Neural progenitor cell (in vitro differentiated cells): ENCODE results near the gene MAPK4. TPM values are rescaled to one million over a fixed set of nuclear protein-coding genes. Genes with fewer than 3 reads are reported as not detected.
"Not testable (repeated sequence)": the region's sequence is repeated elsewhere in the genome, so short reads cannot be mapped to it uniquely, and the experiment has no call there.

ENCODE experiments used
- DNase-seq: peaks from one replicate; pipeline ENCODE4 v3.0.0-alpha.2; 2016; ENCODE audit warnings: low spot score
- H2AFZ ChIP-seq: fragments of 200-600 bp; sonication (generic); replicated peaks from 2 replicates; pipeline ENCODE4 v1.6.1; 2016; ENCODE audit warnings: antibody characterized with exemption
- H3F3A ChIP-seq: fragments of 200-600 bp; sonication (generic); 2 replicates; pipeline ENCODE4 v1.6.1; 2016; ENCODE audit warnings: antibody characterized with exemption, low read depth
- H3K27ac ChIP-seq: fragments of 200-600 bp; sonication (generic); 2 replicates; pipeline ENCODE4 v1.5.1; 2016; ENCODE audit warnings: mild to moderate bottlenecking
- H3K27me3 ChIP-seq: fragments of 200-600 bp; sonication (generic); 2 replicates; pipeline ENCODE4 v1.6.1; 2016; ENCODE audit warnings: mild to moderate bottlenecking, moderate library complexity
- H3K36me3 ChIP-seq: fragments of 200-600 bp; sonication (generic); 2 replicates; pipeline ENCODE4 v1.5.1; 2016
- H3K4me1 ChIP-seq: fragments of 200-600 bp; sonication (generic); 2 replicates; pipeline ENCODE4 v1.6.1; 2016; ENCODE audit warnings: mixed run types
- H3K4me2 ChIP-seq: fragments of 200-600 bp; sonication (generic); 2 replicates; pipeline ENCODE4 v1.6.1; 2016
- H3K4me3 ChIP-seq: fragments of 200-600 bp; sonication (generic); 2 replicates; pipeline ENCODE4 v1.5.1; 2016
- H3K79me2 ChIP-seq: fragments of 200-600 bp; sonication (generic); 2 replicates; pipeline ENCODE4 v1.6.1; 2016; ENCODE audit warnings: low read depth
- H3K9ac ChIP-seq: fragments of 200-600 bp; sonication (generic); 2 replicates; pipeline ENCODE4 v1.6.1; 2016
- H3K9me3 ChIP-seq: fragments of 200-600 bp; sonication (generic); 2 replicates; pipeline ENCODE4 v1.5.1; 2016; ENCODE audit warnings: low read depth
- H4K20me1 ChIP-seq: fragments of 200-600 bp; sonication (generic); 2 replicates; pipeline ENCODE4 v1.6.1; 2016; ENCODE audit warnings: low read depth
- H3K27ac Mint-ChIP-seq: 3 replicates; pipeline ENCODE4 v1.8.0; 2021; ENCODE audit warnings: mixed read lengths
- H3K27me3 Mint-ChIP-seq: 2 replicates; pipeline ENCODE4 v1.8.0; 2022; ENCODE audit warnings: low read depth, mild to moderate bottlenecking, inconsistent platforms, moderate library complexity, mixed read lengths; ENCODE audit not compliant: insufficient read depth
- H3K36me3 Mint-ChIP-seq: 3 replicates; pipeline ENCODE4 v1.8.0; 2021; ENCODE audit warnings: mixed read lengths
- H3K4me1 Mint-ChIP-seq: 3 replicates; pipeline ENCODE4 v1.8.0; 2021; ENCODE audit warnings: mixed read lengths
- H3K4me3 Mint-ChIP-seq: 3 replicates; pipeline ENCODE4 v1.8.0; 2021; ENCODE audit warnings: mild to moderate bottlenecking, moderate library complexity, mixed read lengths
- H3K9me3 Mint-ChIP-seq: 3 replicates; pipeline ENCODE4 v1.8.0; 2020; ENCODE audit warnings: mixed read lengths
- CTCF ChIP-seq: fragments of 200-600 bp; sonication (generic); IDR thresholded peaks from 2 replicates; pipeline ENCODE4 v1.5.1; 2017; ENCODE audit warnings: antibody characterized with exemption, mild to moderate bottlenecking
- EZH2 ChIP-seq: fragments of 200-600 bp; sonication (generic); IDR thresholded peaks from 2 replicates; pipeline ENCODE4 v1.6.1; 2017; ENCODE audit warnings: antibody characterized with exemption, mild to moderate bottlenecking, moderate library complexity
- EZH2phosphoT487 ChIP-seq: fragments of 200-600 bp; sonication (generic); IDR thresholded peaks from 2 replicates; pipeline ENCODE4 v1.6.1; 2017; ENCODE audit warnings: antibody characterized with exemption
- total RNA-seq: library from RNA; depleted of rRNA; stranded (reverse); fragments of >200 nt; gene quantifications from 2 replicates; pipeline ENCODE4 v1.2.3, GENCODE V29; 2015; ENCODE audit warnings: low replicate concordance

The MAPK4 gene
- total RNA-seq, 1 donor from 2014 or later = 7.0 TPM

- peaks cover 2% of the 10 kb centered on the region for H3K9me3 Mint-ChIP-seq
- Histone ChIP-seq H2AFZ (no peak overlapping the region), H3K36me3 (no peaks in the 10 kb centered on the region), H3K9me3 (no peaks in the 10 kb centered on the region), H3K4me3 (no peak overlapping the region), H3K27me3 (no peaks in the 10 kb centered on the region), H4K20me1 (no peaks in the 10 kb centered on the region), H3K4me2 (no peak overlapping the region), H3K79me2 (no peaks in the 10 kb centered on the region), H3K27ac (no peak overlapping the region), H3K4me1 (peaks cover 4% of the 10 kb centered on the region), H3F3A (no peaks in the 10 kb centered on the region), H3K9ac (no peak overlapping the region)
- TF ChIP-seq EZH2 (no peak), EZH2phosphoT487 (no peak), CTCF (no peak)
- H3K27ac Mint-ChIP-seq = no peak overlapping the region
- no peak overlapping the region for H3K4me3 Mint-ChIP-seq
- no peaks in the 10 kb centered on the region for H3K36me3 Mint-ChIP-seq
- H3K4me1 Mint-ChIP-seq = peaks cover 3% of the 10 kb centered on the region
- no peak for DNase-seq
- peaks cover 3% of the 10 kb centered on the region for H3K27me3 Mint-ChIP-seq
Observed at GRCh38 chr18:50545936-50546335, 14.0 kb upstream of the MAPK4 start.

- no peak overlapping the region for H3K27ac Mint-ChIP-seq
- no peak overlapping the region for H3K4me3 Mint-ChIP-seq
- H3K36me3 ChIP-seq = no peaks in the 10 kb centered on the region
- peaks cover 5% of the 10 kb centered on the region for H3K27me3 Mint-ChIP-seq
- no peaks in the 10 kb centered on the region for H4K20me1 ChIP-seq
- no peaks in the 10 kb centered on the region for H3F3A ChIP-seq
- H3K27me3 ChIP-seq = peaks cover 7% of the 10 kb centered on the region
- H3K36me3 Mint-ChIP-seq = no peaks in the 10 kb centered on the region
- H3K4me3 ChIP-seq = no peak overlapping the region
- no peak overlapping the region for H2AFZ ChIP-seq
- no peak overlapping the region for H3K27ac ChIP-seq
- TF ChIP-seq EZH2phosphoT487 (no peak), CTCF (no peak), EZH2 (no peak)
- no peak for DNase-seq
- H3K9ac ChIP-seq = no peak overlapping the region
- H3K4me1 ChIP-seq = peaks cover 4% of the 10 kb centered on the region
- no peak overlapping the region for H3K4me2 ChIP-seq
- peaks cover 4% of the 10 kb centered on the region for H3K9me3 Mint-ChIP-seq
- peaks cover 3% of the 10 kb centered on the region for H3K4me1 Mint-ChIP-seq
- no peaks in the 10 kb centered on the region for H3K79me2 ChIP-seq
- no peaks in the 10 kb centered on the region for H3K9me3 ChIP-seq
Observed at GRCh38 chr18:50548160-50548559, 11.7 kb upstream of the MAPK4 start.

GRCh38 chr18:50551651-50552050, 8.2 kb upstream of the MAPK4 start:
- H3K36me3 Mint-ChIP-seq, H3K4me2 ChIP-seq, H3K27me3 Mint-ChIP-seq, H3K27ac ChIP-seq, DNase-seq, H3K36me3 ChIP-seq, H4K20me1 ChIP-seq, H3K9ac ChIP-seq, H3K4me3 ChIP-seq, H3K9me3 ChIP-seq, H3K4me1 Mint-ChIP-seq, H3K27ac Mint-ChIP-seq, H3K4me1 ChIP-seq, H3K4me3 Mint-ChIP-seq, H3K9me3 Mint-ChIP-seq, H2AFZ ChIP-seq, H3K79me2 ChIP-seq, H3F3A ChIP-seq: not testable (repeated sequence)
- peaks cover 40% of the 10 kb centered on the region for H3K27me3 ChIP-seq

- no peak overlapping the region for H3K27ac ChIP-seq
- H3K36me3 ChIP-seq = no peaks in the 10 kb centered on the region
- no peaks in the 10 kb centered on the region for H3K9me3 ChIP-seq
- H3K27ac Mint-ChIP-seq = no peak overlapping the region
- H3K9me3 Mint-ChIP-seq = no peaks in the 10 kb centered on the region
- no peak overlapping the region for H3K4me3 ChIP-seq
- peak overlapping the region; percentile 4 for H3K4me3 Mint-ChIP-seq
- peaks cover 96% of the 10 kb centered on the region for H3K27me3 ChIP-seq
- no peak overlapping the region for H2AFZ ChIP-seq
- TF ChIP-seq EZH2phosphoT487 (no peak), CTCF (no peak), EZH2 (no peak)
- H3K79me2 ChIP-seq = no peaks in the 10 kb centered on the region
- no peak overlapping the region for H3K4me2 ChIP-seq
- H3K4me1 Mint-ChIP-seq = peaks cover 17% of the 10 kb centered on the region
- peaks cover 7% of the 10 kb centered on the region for H3K27me3 Mint-ChIP-seq
- H3K36me3 Mint-ChIP-seq = peaks cover 6% of the 10 kb centered on the region
- no peak overlapping the region for H3K9ac ChIP-seq
- H4K20me1 ChIP-seq = peaks cover 9% of the 10 kb centered on the region
- no peak for DNase-seq
- peaks cover 21% of the 10 kb centered on the region for H3F3A ChIP-seq
- peaks cover 6% of the 10 kb centered on the region for H3K4me1 ChIP-seq
Observed at GRCh38 chr18:50558157-50558556, 1.7 kb upstream of the MAPK4 start.
